NCI-H2171 (cell line): ENCODE data around the gene ABHD11.
A peak's percentile ranks its signal among the peaks of the same experiment; 100 is the strongest.

Experiments used
- DNase-seq: peaks from one replicate; lab custom pipeline; 2025; lab: John Stamatoyannopoulos, UW

ABHD11 gene

GRCh38 chr7:73700581-73701134 is 37.9 kb downstream of the ABHD11 start:
- DNase-seq, result no peak

- DNase-seq, result peak; percentile 39
These were observed 38.6 kb downstream of the ABHD11 start for GRCh38 chr7:73700069-73700423.

GRCh38 chr7:73699370-73700068 is 39.1 kb downstream of the ABHD11 start:
- DNase-seq, result no peak

GRCh38 chr7:73698410-73698809 is 40.2 kb downstream of the ABHD11 start:
- no peak for DNase-seq

- no peak for DNase-seq
These were observed 42.2 kb downstream of the ABHD11 start for GRCh38 chr7:73696372-73696771.

GRCh38 chr7:73690646-73691045 is 48.0 kb downstream of the ABHD11 start:
- no peak for DNase-seq

GRCh38 chr7:73688288-73688687 is 50.3 kb downstream of the ABHD11 start:
- DNase-seq, result no peak
